Measurements from ENCODE around the gene TRDMT1. TPM values are rescaled to one million over a fixed set of nuclear protein-coding genes. Genes with fewer than 3 reads are reported as not detected.

TRDMT1 gene
- total RNA-seq, 1 experiment from 2014 or later: 4.2 TPM

DNA sequence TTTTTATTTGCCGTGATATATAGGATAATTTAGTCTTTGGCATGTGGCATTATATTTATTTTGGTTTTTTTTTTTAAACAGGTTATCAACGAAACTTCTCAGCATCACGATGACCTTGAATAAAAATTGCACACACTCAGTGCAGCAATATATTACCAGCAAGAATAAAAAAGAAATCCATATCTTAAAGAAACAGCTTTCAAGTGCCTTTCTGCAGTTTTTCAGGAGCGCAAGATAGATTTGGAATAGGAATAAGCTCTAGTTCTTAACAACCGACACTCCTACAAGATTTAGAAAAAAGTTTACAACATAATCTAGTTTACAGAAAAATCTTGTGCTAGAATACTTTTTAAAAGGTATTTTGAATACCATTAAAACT is 35.7 kb upstream of the TRDMT1 start:
- Histone ChIP-seq H3K4me1 (replicated peaks; ENCODE audit: insufficient read depth) (no peaks in the 10 kb centered on the region), H3K27ac (no peak overlapping the region), H3K9me3 (ENCODE audit: insufficient read depth, low read depth) (no peaks in the 10 kb centered on the region), H3K4me3 (no peak overlapping the region), H3K36me3 (ENCODE audit: low read depth) (no peaks in the 10 kb centered on the region), H3K27me3 (ENCODE audit: insufficient read depth, low read depth) (no peaks in the 10 kb centered on the region), H3K4me2 (no peak overlapping the region), H3K79me2 (ENCODE audit: low read depth) (no peaks in the 10 kb centered on the region), H4K20me1 (ENCODE audit: insufficient read depth) (no peaks in the 10 kb centered on the region), H2AFZ (no peak overlapping the region), H3F3A (ENCODE audit: insufficient read depth, low read depth) (no peaks in the 10 kb centered on the region), H3K9me2 (ENCODE audit: insufficient read depth) (no peaks in the 10 kb centered on the region)
- TF ChIP-seq EZH2 (IDR thresholded peaks at IDR 0.05; ENCODE audit: low read depth) (no peak), CTCF (conservative IDR thresholded peaks at IDR 0.05) (no peak)
- DNase-seq: no peak
- ChIA-PET POLR2A (ENCODE audit: unreplicated experiment) (no interaction called here), CTCF (no interaction called here)
- intact Hi-C loops (cut with micrococcal nuclease; ENCODE audit: unreplicated experiment): no loop called here
- BruUV-seq (replicated peaks): no TSS peak

DNA sequence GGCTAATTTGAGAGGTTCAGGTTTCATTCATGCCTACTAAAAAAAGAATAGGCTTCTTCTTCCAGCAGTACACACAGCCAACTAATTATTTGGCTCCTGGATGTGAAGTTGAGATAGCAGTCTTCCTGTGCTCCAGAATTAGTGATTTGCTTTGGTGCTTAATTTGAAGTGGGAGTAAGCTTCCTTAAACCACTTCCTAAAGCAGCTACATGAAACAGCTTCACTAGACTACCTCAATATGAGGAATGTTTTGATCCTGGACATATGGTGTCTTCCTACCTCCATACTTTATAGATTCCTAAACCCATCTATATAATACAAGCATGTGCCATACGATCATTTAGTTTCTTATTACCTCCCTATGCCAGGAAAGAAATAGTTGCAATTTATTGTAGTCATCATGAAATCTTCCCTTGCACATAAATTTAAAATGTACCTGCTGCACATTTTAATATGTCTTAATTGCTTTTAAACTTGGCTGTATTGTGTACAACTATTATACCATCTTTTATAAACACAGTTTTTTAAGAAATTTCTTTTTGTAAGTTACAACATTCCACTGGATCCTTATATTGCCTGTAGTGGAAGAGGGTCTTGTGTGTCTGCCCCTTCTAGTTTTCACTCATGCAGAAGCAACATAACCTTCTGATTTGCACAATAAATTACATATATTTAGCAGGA is 35.1 kb upstream of the TRDMT1 start:
- no peak overlapping the region for H3K27ac ChIP-seq
- ChIA-PET CTCF (no interaction called here), POLR2A (ENCODE audit: unreplicated experiment) (no interaction called here)
- H3K4me2 ChIP-seq: no peak overlapping the region
- H3F3A ChIP-seq (ENCODE audit: insufficient read depth, low read depth): no peaks in the 10 kb centered on the region
- BruUV-seq (replicated peaks): no TSS peak
- no peaks in the 10 kb centered on the region for H3K9me2 ChIP-seq (ENCODE audit: insufficient read depth)
- TF ChIP-seq CTCF (conservative IDR thresholded peaks at IDR 0.05) (no peak), EZH2 (IDR thresholded peaks at IDR 0.05; ENCODE audit: low read depth) (no peak)
- no peak for DNase-seq
- no peak overlapping the region for H3K4me3 ChIP-seq
- H2AFZ ChIP-seq: no peak overlapping the region
- H4K20me1 ChIP-seq (ENCODE audit: insufficient read depth): no peaks in the 10 kb centered on the region
- no peaks in the 10 kb centered on the region for H3K36me3 ChIP-seq (ENCODE audit: low read depth)
- H3K79me2 ChIP-seq (ENCODE audit: low read depth): no peaks in the 10 kb centered on the region
- no peaks in the 10 kb centered on the region for H3K9me3 ChIP-seq (ENCODE audit: insufficient read depth, low read depth)
- H3K27me3 ChIP-seq (ENCODE audit: insufficient read depth, low read depth): no peaks in the 10 kb centered on the region
- intact Hi-C loops (cut with micrococcal nuclease; ENCODE audit: unreplicated experiment): no loop called here
- H3K4me1 ChIP-seq (replicated peaks; ENCODE audit: insufficient read depth): peaks cover 1% of the 10 kb centered on the region

GRCh38 chr10:17235136-17235535 is 33.7 kb upstream of the TRDMT1 start:
- no peak overlapping the region for H3K4me2 ChIP-seq
- H3K4me1 ChIP-seq (replicated peaks; ENCODE audit: insufficient read depth): peaks cover 9% of the 10 kb centered on the region
- TF ChIP-seq EZH2 (IDR thresholded peaks at IDR 0.05; ENCODE audit: low read depth) (no peak), CTCF (conservative IDR thresholded peaks at IDR 0.05) (no peak)
- DNase-seq: no peak
- intact Hi-C loops (cut with micrococcal nuclease; ENCODE audit: unreplicated experiment): no loop called here
- no peak overlapping the region for H2AFZ ChIP-seq
- peaks cover 9% of the 10 kb centered on the region for H3F3A ChIP-seq (ENCODE audit: insufficient read depth, low read depth)
- ChIA-PET CTCF (no interaction called here), POLR2A (ENCODE audit: unreplicated experiment) (no interaction called here)
- no peaks in the 10 kb centered on the region for H3K79me2 ChIP-seq (ENCODE audit: low read depth)
- H3K27me3 ChIP-seq (ENCODE audit: insufficient read depth, low read depth): no peaks in the 10 kb centered on the region
- no peaks in the 10 kb centered on the region for H3K36me3 ChIP-seq (ENCODE audit: low read depth)
- BruUV-seq (replicated peaks): no TSS peak
- H3K4me3 ChIP-seq: no peak overlapping the region
- no peak overlapping the region for H3K27ac ChIP-seq
- no peaks in the 10 kb centered on the region for H3K9me2 ChIP-seq (ENCODE audit: insufficient read depth)
- no peaks in the 10 kb centered on the region for H3K9me3 ChIP-seq (ENCODE audit: insufficient read depth, low read depth)
- H4K20me1 ChIP-seq (ENCODE audit: insufficient read depth): no peaks in the 10 kb centered on the region
